C4-2B (cell line): ENCODE results near the gene NKAP.

Experiments
- ZFX ChIP-seq: fragments of 450-650 bp; IDR thresholded peaks from 2 replicates; pipeline ENCODE4 v1.6.1; 2017
- TF ChIP-seq, protein P1 (sequence below): fragments of 450-650 bp; conservative IDR thresholded peaks from 2 replicates; pipeline ENCODE4 v1.5.1; 2017; ENCODE audit warnings: mild to moderate bottlenecking

DNA sequence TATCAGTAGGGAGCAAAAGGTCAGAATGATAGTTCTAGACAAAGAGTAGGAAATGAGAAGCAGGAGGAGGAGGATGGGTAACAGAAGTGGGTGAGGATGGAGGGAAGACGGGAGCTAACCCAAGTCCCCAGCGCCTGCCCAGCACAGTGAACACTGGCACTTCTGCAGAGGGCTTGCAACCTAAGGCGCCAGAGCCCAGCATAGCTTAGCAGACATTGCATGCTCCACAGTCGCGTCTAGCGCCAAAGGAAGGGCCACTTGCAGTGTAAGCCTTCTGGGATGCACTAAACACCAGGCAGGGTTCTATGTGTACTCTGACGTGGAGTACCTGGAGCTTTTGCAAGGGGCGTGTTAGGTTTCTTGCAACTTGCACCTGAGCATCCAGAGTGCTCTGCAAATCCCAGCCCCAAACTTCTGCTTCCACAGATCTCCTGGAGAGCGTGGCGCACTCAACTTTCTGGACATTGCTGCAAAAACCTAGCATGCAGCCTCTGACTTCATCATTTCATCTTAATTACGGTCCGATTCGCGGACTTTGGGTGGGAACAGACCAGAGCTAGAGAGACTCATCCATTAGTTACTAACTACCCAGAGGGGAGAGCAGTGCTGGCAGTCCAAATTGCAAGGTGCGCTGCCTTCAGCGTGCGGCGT is 46.5 kb upstream of the NKAP start:
- TF ChIP-seq, protein P1, sequence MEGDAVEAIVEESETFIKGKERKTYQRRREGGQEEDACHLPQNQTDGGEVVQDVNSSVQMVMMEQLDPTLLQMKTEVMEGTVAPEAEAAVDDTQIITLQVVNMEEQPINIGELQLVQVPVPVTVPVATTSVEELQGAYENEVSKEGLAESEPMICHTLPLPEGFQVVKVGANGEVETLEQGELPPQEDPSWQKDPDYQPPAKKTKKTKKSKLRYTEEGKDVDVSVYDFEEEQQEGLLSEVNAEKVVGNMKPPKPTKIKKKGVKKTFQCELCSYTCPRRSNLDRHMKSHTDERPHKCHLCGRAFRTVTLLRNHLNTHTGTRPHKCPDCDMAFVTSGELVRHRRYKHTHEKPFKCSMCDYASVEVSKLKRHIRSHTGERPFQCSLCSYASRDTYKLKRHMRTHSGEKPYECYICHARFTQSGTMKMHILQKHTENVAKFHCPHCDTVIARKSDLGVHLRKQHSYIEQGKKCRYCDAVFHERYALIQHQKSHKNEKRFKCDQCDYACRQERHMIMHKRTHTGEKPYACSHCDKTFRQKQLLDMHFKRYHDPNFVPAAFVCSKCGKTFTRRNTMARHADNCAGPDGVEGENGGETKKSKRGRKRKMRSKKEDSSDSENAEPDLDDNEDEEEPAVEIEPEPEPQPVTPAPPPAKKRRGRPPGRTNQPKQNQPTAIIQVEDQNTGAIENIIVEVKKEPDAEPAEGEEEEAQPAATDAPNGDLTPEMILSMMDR, result no peak
- TF ChIP-seq ZFX, result no peak
